GM11168 (cell line): ENCODE data around the gene NMD3.

Experiments used
- in situ Hi-C: fragments of 300-500 bp; cut with MboI; formaldehyde crosslinking; loops from one replicate; pipeline ENCODE4 v1.12.0; 2022; ENCODE audit warnings: low sequenced_read_pairs; ENCODE audit not compliant: unreplicated experiment

The NMD3 gene

GRCh38 chr3:161224786-161225185, 3.7 kb downstream of the NMD3 start:
- in situ Hi-C loops, result no loop called here

GRCh38 chr3:161230621-161231171, 9.6 kb downstream of the NMD3 start:
- in situ Hi-C loops, result no loop called here

GRCh38 chr3:161231861-161232260, 10.8 kb downstream of the NMD3 start:
- in situ Hi-C loops, result no loop called here

- in situ Hi-C loops, result no loop called here
Observed at GRCh38 chr3:161233557-161233956, 12.4 kb downstream of the NMD3 start.

GRCh38 chr3:161236240-161236639, 15.1 kb downstream of the NMD3 start:
- in situ Hi-C loops, result no loop called here

DNA sequence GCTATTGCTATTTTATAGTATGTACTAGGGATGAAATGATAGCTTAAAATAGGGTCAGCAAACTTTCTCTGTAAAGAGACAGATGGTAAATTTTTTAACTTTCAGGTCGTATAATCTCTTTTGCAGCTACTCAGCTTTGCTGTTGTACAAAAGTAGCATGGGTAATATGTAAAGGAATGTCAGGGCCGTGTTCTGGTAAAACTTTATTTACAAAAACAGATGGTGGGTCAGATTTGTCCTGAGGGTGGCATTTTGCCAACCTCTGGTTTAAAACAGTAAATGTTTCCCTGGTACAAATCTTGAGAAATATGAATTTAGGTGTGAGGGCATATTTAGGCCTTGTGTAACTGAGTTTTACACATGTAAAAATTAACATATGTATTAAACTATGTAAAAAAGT, 18.6 kb downstream of the NMD3 start:
- in situ Hi-C loops, result no loop called here

DNA sequence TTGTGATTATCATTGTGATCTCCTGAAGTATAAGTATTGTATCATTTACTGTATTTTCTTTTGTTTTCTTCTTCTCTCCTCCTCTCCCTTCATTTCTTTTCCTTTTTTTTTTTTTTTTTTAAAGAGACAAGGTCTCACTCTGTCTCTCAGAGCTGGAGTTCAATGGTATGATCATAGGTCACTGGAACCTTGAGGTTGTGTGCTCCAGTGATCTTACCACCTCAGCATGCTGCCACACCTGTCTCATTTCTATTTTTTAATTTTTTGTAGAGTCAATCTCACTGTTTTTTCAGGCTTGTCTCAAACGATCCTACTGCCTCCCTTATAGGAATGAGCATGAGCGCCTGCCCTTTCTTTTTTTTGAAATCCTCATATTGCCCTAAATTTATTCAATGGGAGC, 23.4 kb downstream of the NMD3 start:
- in situ Hi-C loops, result no loop called here

DNA sequence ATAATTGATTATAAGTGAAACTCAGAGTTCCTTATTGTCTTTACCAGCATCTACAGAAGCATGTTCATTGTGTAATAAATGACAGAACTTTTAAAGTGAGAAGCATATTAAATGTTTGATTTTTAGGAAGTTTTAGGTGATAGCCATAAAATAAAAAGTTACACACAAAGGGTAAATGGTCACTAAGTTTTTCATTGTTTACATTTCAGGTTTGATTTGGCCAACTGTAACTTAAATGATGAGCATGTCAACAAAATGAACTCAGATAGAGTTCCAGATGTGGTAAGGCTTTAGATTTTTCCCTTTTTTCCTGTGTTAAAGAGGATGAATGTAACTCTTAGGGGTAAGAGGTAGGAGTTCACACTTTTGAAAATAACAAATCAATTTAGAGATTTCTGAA, 25.9 kb downstream of the NMD3 start:
- in situ Hi-C loops, result no loop called here

DNA sequence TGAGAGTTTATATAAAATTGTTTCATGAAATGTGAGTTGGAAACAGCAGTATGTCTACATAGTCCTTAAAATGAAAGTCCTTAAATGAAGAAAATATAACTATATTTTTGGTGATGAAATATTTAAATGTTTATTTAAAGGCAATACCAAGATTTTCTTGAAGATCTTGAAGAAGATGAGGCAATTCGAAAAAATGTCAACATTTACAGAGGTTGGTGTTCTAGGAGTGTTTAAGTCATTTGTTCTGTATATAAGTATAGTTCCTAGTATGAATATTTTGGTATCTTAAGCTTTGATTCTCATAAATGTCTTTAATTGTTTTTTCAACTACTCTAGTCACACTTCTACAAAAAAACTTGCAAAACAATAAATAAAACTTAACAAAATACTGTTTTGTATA, 29.0 kb downstream of the NMD3 start:
- in situ Hi-C loops, result no loop called here

DNA sequence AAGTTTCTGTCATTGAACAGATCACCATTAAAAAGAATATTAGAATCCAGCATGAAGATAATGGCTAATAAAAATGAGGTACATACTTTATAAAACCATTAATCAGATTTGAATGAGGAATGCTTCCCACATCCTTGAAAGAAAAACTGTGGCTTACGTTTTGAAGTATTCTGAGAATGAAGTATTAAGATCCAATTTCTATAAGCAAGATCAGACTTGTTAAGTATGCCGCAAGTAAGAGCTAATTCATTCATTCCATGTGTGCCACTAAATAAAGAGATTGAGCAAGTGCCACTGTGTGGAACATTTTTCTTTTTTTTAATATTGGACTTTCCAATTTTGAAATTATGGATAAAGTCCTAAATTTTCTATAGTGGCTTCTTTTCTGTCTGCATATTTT, 30.6 kb downstream of the NMD3 start:
- in situ Hi-C loops, result no loop called here

DNA sequence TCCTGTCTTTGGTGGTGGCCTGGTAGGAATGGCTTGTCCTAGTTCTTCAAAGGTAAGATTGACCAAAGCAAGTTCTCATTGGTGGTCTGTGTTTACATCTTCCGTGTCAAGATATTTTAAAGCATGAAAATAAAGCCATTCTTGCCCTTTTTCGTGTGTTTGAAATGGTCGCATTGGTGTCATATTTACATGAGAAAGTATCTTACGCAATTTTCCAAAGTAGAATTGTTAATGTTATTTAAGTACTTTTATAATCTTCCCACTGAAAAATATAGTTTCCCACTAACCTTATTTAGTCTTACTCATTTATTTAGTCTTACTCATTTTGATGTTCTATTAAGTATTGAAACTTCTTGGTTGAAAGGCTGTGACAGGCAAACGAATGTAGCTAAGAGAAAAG, 31.0 kb downstream of the NMD3 start:
- in situ Hi-C loops, result no loop called here

DNA sequence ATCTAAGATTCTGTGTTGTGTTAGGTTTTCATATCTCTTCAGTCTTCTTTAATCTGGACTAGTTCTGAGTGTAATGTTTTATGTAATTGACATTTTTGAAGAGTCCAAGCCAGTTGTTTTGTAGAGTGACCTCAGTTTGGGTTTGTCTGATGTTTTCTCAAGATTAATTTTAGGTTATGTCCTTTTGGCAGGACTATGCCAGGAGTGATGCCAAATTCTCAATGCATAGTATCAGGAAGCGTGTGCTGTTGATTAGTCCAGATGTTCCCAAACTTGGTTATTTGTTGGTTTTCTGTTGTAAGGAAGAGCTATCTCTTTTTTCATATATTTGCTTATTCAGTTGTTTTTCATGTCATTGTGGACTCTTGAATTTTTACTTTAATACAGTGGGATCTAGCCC, 32.6 kb downstream of the NMD3 start:
- in situ Hi-C loops, result no loop called here

- in situ Hi-C loops, result no loop called here
Observed at GRCh38 chr3:161254861-161255260, 33.8 kb downstream of the NMD3 start.

- in situ Hi-C loops, result no loop called here
Observed at GRCh38 chr3:161263057-161263456, 41.9 kb downstream of the NMD3 start.

- in situ Hi-C loops, result no loop called here
Observed at GRCh38 chr3:161264852-161265251, 43.7 kb downstream of the NMD3 start.

DNA sequence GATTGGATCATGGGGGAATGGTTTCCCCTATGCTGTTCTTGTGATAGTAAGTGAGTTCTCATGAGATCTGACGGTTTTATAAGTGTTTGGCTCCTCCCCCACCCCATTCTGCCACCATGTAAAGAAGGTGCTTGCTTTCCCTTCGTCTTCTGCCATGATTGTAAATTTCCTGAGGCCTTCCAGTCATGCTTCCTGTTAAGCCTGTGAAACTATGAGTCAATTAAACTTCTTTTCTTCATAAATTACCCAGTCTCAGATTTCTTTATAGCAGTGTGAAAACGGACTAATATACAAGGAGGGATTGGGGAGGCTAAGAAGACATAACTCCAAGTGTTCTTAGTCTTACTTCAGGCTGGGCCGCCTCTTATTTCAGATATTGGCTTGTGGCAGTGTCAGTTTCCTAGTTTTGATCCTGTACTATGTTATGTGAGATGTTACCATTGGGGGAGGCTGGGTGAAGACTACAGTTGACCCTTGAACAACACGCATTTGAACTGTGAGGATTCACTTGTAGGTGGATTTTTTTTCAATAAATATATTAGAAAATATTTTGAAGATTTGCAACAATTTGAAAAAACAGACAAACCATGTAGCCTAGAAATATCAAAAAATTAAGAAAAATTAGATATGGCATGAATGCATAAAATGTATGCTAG, 44.9 kb downstream of the NMD3 start:
- in situ Hi-C loops, result no loop called here

- in situ Hi-C loops, result no loop called here
Observed at GRCh38 chr3:161266731-161267150, 45.6 kb downstream of the NMD3 start.

GRCh38 chr3:161267646-161268045, 46.5 kb downstream of the NMD3 start:
- in situ Hi-C loops, result no loop called here

GRCh38 chr3:161268601-161269000, 47.5 kb downstream of the NMD3 start:
- in situ Hi-C loops, result no loop called here

- in situ Hi-C loops, result no loop called here
Observed at GRCh38 chr3:161270991-161271390, 49.9 kb downstream of the NMD3 start.

- in situ Hi-C loops, result no loop called here
Observed at GRCh38 chr3:161271646-161272045, 50.5 kb downstream of the NMD3 start.

GRCh38 chr3:161272524-161272923, 51.4 kb downstream of the NMD3 start:
- in situ Hi-C loops, result no loop called here
